ENCODE results near the gene BTRC. TPM values are rescaled to one million over a fixed set of nuclear protein-coding genes. Genes with fewer than 3 reads are reported as not detected.

BTRC gene
- total RNA-seq, 1 experiment from 2014 or later: 29.1 TPM

GRCh38 chr10:101490026-101490425, 136.1 kb downstream of the BTRC start:
- Histone ChIP-seq H2AFZ (ENCODE audit: low read depth, low read length, poor library complexity, severe bottlenecking) (no peak overlapping the region), H3K4me2 (ENCODE audit: low read length) (no peak overlapping the region), H3K36me3 (ENCODE audit: control insufficient read depth in 1 of 2, insufficient read depth in 2 of 2, low read length in 2 of 2) (no peaks in the 10 kb centered on the region), H3K27ac (ENCODE audit: low read depth, low read length) (no peak overlapping the region), H3K4me1 (ENCODE audit: control insufficient read depth in 1 of 2, insufficient read depth in 2 of 2, low read length in 2 of 2) (no peaks in the 10 kb centered on the region), H3K9me3 (ENCODE audit: control insufficient read depth in 1 of 2, insufficient read depth in 1 of 2, low read depth in 1 of 2, low read length in 2 of 2) (no peaks in the 10 kb centered on the region), H3K4me3 (replicated peaks in 1 of 2; ENCODE audit: low read depth in 1 of 2, low read length in 2 of 2) (no peak overlapping the region), H3K9ac (ENCODE audit: low read length) (no peak overlapping the region), H3K79me2 (ENCODE audit: insufficient read depth, low read length) (no peaks in the 10 kb centered on the region), H4K20me1 (ENCODE audit: insufficient read depth) (no peaks in the 10 kb centered on the region), H3K27me3 (ENCODE audit: insufficient read depth, low read length) (no peaks in the 10 kb centered on the region), H3K9me2 (ENCODE audit: insufficient read depth) (no peaks in the 10 kb centered on the region)
- DNase-seq (ENCODE audit: low read depth, low spot score) (no peak), ATAC-seq (no peak)
- ChIA-PET RAD21 (ENCODE audit: low non-redundant PET in 1 of 2, low total read pairs in 2 of 2, uncharacterized antibody in 2 of 2, unreplicated experiment in 2 of 2) (no interaction called here), POLR2A (no interaction called here), CTCF (interaction anchor here (1.1 to 2.0 kb wide), 2 partner anchors 23 to 46 kb away, joined by 4 to 8 read pairs; no protein-coding TSS in a partner anchor)
- intact Hi-C loops (cut with micrococcal nuclease): no loop called here
- BruUV-seq (replicated peaks): no TSS peak
- no peak for TF ChIP-seq RAD21 (IDR thresholded peaks at IDR 0.05; ENCODE audit: low read depth)
- no peak for TF ChIP-seq POLR2A (IDR thresholded peaks at IDR 0.05; ENCODE audit: borderline replicate concordance, extremely low read depth, insufficient read depth, insufficient read length)
- no peak for TF ChIP-seq SP1 (IDR thresholded peaks at IDR 0.05; ENCODE audit: low read depth)
- TF ChIP-seq CTCF (IDR thresholded peaks at IDR 0.05 in 2 of 3, conservative IDR thresholded peaks at IDR 0.05 in 1 of 3; ENCODE audit: borderline replicate concordance in 1 of 3, insufficient read depth in 1 of 3, low read depth in 2 of 3, low read length in 2 of 3): no peak
- TF ChIP-seq CBX3 (IDR thresholded peaks at IDR 0.05; ENCODE audit: low read depth): no peak
- TF ChIP-seq MAX (IDR thresholded peaks at IDR 0.05): no peak
- no peak for TF ChIP-seq EZH2 (IDR thresholded peaks at IDR 0.05)
- no peak for TF ChIP-seq ZBTB33 (IDR thresholded peaks at IDR 0.05; ENCODE audit: extremely low read depth, insufficient replicate concordance, low read length)
- no peak for TF ChIP-seq SRF (IDR thresholded peaks at IDR 0.05; ENCODE audit: low read depth)
- no peak for TF ChIP-seq ATF3 (IDR thresholded peaks at IDR 0.05)
- no peak for TF ChIP-seq ZNF274 (IDR thresholded peaks at IDR 0.05; ENCODE audit: low read depth, low read length)
- no peak for TF ChIP-seq SIN3A (IDR thresholded peaks at IDR 0.05; ENCODE audit: low read depth)
- no peak for TF ChIP-seq FOSL1 (IDR thresholded peaks at IDR 0.05; ENCODE audit: low read depth)

Data from HCT116 (cell line).